Activated CD4-positive, alpha-beta T cell treated with anti-CD3 and anti-CD28 coated beads for 36 hours (primary cell): Measurements from ENCODE around the gene WFDC9. TPM values are rescaled to one million over a fixed set of nuclear protein-coding genes. Genes with fewer than 3 reads are reported as not detected.

Source experiments
- ATAC-seq: fragments of 200-7000 bp; cut with Tn5 transposase; one replicate; pipeline ENCODE4 v1.10.0; 2021; ENCODE audit warnings: mild to moderate bottlenecking, moderate library complexity
- CTCF ChIA-PET: fragments of 350-600 bp; sonication (Branson Sonifier 250); formaldehyde crosslinking; loops from one replicate; lab custom pipeline; 2021; ENCODE audit warnings: antibody characterized with exemption; lab: Charles Lee
- POLR2A ChIA-PET: fragments of 350-600 bp; sonication (Branson Sonifier 250); formaldehyde crosslinking; loops from one replicate; lab custom pipeline; 2021; ENCODE audit warnings: antibody characterized with exemption, inconsistent platforms; lab: Charles Lee
- DNase-seq: peaks from one replicate; pipeline ENCODE4 v3.0.0-alpha.2; 2020
- H3K27ac Mint-ChIP-seq: one replicate; pipeline ENCODE4 v1.8.0; 2021; ENCODE audit warnings: mixed read lengths
- H3K27me3 Mint-ChIP-seq: one replicate; pipeline ENCODE4 v1.8.0; 2021; ENCODE audit warnings: mixed read lengths
- H3K36me3 Mint-ChIP-seq: one replicate; pipeline ENCODE4 v1.8.0; 2021; ENCODE audit warnings: low read depth, mixed read lengths
- H3K4me1 Mint-ChIP-seq: one replicate; pipeline ENCODE4 v1.8.0; 2021; ENCODE audit warnings: mixed read lengths
- H3K4me3 Mint-ChIP-seq: one replicate; pipeline ENCODE4 v1.8.0; 2021; ENCODE audit warnings: mild to moderate bottlenecking, moderate library complexity, mixed read lengths
- H3K9me3 Mint-ChIP-seq: one replicate; pipeline ENCODE4 v1.8.0; 2021; ENCODE audit warnings: low read depth, mixed read lengths
- intact Hi-C, 2 experiments: fragments of 100-400 bp; cut with DNase I in 1 of 2; cut with micrococcal nuclease in 1 of 2; formaldehyde crosslinking; loops; one replicate each; pipeline versions ENCODE4 v1.14.2 to v1.15.1; 2022 to 2024; cut with DNase I, micrococcal nuclease
- total RNA-seq, 2 experiments: library from RNA; stranded (reverse); gene quantifications; one replicate each; pipeline ENCODE4 v1.2.3, GENCODE V29; 2021

Gene WFDC9
- total RNA-seq, 2 experiments from 2014 or later: not detected

DNA sequence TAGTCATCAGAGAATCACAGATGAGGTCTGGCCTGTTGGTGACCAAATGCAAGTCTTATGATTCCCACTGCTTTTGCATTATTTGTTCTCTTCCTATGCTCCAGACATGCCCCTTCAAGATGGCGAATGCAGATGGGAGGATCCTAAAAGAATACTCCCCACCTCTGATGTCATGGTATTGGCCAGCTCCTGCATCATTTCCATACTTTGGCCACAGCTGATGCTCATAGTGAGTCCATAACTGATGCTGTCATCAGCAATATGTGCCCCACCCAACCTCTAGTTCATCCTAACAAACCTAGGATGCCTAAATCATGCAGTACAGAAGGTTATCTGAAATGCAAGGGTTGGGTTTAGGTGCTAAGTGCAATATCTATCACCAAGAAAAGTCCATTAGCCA is 5.4 kb upstream of the WFDC9 start:
- DNase-seq: no peak
- peaks cover 17% of the 10 kb centered on the region for H3K27me3 Mint-ChIP-seq
- POLR2A ChIA-PET: no interaction called here
- H3K36me3 Mint-ChIP-seq: no peaks in the 10 kb centered on the region
- no peaks in the 10 kb centered on the region for H3K9me3 Mint-ChIP-seq
- H3K4me1 Mint-ChIP-seq: no peaks in the 10 kb centered on the region
- no peak overlapping the region for H3K27ac Mint-ChIP-seq
- intact Hi-C loops: no loop called here
- no peak for ATAC-seq
- H3K4me3 Mint-ChIP-seq: no peak overlapping the region
- CTCF ChIA-PET: no interaction called here

DNA sequence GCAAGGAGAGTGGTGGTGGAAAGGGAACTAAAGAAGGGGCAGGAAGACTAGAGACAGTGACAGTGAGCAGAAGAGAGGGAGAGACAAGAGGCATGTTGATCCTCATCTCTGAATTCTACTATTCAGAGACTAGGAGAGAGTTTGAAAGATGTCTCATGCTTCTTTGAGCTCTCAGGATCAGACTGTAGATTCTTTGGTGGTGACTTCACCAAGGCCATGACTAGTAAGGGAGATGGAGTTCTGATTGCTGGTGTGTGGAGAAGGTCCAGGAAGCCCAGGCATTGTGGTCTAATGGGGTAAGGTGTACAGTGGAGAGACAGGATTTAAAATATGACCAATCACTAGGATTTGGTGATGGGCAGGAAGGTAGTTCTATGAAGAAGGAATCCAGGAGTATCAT is 713 bp downstream of the WFDC9 start:
- no peaks in the 10 kb centered on the region for H3K36me3 Mint-ChIP-seq
- no peaks in the 10 kb centered on the region for H3K9me3 Mint-ChIP-seq
- CTCF ChIA-PET: interaction anchor here (0.5 to 5.3 kb wide), 8 partner anchors 12 to 392 kb away, joined by 3 to 44 read pairs (median 3); no protein-coding TSS in a partner anchor
- H3K27me3 Mint-ChIP-seq: peaks cover 34% of the 10 kb centered on the region
- intact Hi-C loops: no loop called here
- POLR2A ChIA-PET: no interaction called here
- H3K4me3 Mint-ChIP-seq: no peak overlapping the region
- peaks cover 4% of the 10 kb centered on the region for H3K4me1 Mint-ChIP-seq
- H3K27ac Mint-ChIP-seq: no peak overlapping the region
- no peak for ATAC-seq
- DNase-seq: no peak

DNA sequence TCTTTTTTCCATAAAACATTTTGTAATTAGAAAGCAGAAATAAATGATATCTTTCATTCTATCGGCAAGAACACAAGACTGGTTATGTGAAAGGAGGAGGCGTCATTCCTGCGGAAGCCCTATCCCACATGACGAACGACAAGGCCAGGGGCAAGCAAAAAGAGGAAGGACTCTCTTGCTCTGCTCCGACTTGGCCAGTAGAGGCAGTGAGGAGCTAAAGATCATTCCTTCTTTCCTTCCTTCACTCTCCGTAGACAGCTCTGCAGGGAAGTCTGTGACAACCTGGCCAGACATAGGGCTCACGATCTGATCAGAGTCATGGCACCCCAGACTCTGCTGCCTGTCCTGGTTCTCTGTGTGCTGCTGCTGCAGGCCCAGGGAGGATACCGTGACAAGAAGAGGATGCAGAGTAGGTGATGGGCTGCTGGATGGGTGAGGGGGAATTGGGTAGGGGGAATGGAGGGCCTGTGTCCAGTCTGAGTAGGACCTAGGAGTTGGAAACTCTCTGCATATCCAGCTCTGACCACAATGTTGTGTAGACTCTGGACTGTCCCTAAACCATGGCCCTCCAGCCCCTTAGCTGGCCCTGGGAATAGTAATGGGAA is 1.5 kb downstream of the WFDC9 start, which contains the start of gene WFDC10A:
TSS of gene WFDC10A (plus strand) at position 244 of the 605 bp plus-strand sequence. CDS start at position 319, 75 bp downstream.
- CTCF ChIA-PET: interaction anchor here (0.5 to 5.3 kb wide), 14 partner anchors 10 to 391 kb away, joined by 3 to 44 read pairs (median 3); no protein-coding TSS in a partner anchor
- Mint-ChIP-seq H3K36me3 (no peaks in the 10 kb centered on the region), H3K4me3 (no peak within 1 kb of the TSS), H3K27me3 (peaks cover 39% of the 10 kb centered on the region), H3K27ac (no peak within 1 kb of the TSS), H3K9me3 (peaks cover 4% of the 10 kb centered on the region), H3K4me1 (peaks cover 4% of the 10 kb centered on the region)
- POLR2A ChIA-PET: no interaction called here
- DNase-seq: peak; percentile 53
- intact Hi-C loops: loop anchor here (1.0 to 2.0 kb wide), 3 partner anchors 37 to 142 kb away; no protein-coding TSS in a partner anchor
- peak; percentile 91 for ATAC-seq

DNA sequence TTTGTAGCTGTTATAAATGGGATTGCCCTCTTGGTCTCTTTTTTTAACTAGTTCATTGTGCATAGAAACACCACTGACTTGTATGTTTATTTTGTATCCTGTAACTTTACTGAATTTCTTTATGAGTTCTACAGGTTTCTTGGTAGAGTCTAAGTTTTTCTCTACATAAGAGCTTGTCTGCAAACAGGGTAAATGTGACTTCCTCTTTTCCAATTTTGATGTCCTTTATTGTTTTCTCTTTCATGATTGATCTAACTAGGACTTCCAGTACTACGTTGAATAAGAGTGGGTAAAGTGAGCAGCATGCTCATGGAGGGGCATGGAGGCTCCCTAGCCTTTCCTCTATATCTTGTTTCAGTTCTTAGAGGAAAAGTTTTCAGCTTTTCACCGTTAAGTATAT is 4.5 kb downstream of the WFDC9 start:
- Mint-ChIP-seq H3K27ac (no peak overlapping the region), H3K36me3 (no peaks in the 10 kb centered on the region), H3K4me3 (no peak overlapping the region), H3K4me1 (peaks cover 4% of the 10 kb centered on the region), H3K9me3 (peaks cover 4% of the 10 kb centered on the region), H3K27me3 (peaks cover 34% of the 10 kb centered on the region)
- POLR2A ChIA-PET: no interaction called here
- CTCF ChIA-PET: interaction anchor here (0.7 to 5.3 kb wide), 3 partner anchors 15 to 144 kb away, joined by 3 to 44 read pairs (median 5); no protein-coding TSS in a partner anchor
- ATAC-seq (no peak), DNase-seq (no peak)
- intact Hi-C loops: no loop called here

DNA sequence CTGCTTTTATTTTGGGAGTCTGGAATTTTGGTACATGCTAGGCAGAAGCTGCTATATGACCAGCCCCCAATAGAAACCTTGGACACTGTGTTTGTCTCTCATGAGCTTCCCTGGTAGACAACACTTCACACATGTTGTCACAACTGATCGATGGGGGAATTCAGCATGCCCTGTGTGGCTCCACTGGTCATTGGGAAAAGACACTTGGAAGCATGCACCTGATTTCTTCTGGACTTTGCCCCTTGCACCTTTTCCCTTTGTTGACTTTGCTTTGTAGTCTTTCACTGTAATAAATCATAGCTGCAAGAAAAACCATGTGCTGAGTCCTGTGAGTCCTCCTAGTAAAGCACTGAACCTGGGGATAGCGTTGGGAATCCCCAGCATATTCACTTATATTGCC is 9.5 kb downstream of the WFDC9 start:
- no peak for ATAC-seq

DNA sequence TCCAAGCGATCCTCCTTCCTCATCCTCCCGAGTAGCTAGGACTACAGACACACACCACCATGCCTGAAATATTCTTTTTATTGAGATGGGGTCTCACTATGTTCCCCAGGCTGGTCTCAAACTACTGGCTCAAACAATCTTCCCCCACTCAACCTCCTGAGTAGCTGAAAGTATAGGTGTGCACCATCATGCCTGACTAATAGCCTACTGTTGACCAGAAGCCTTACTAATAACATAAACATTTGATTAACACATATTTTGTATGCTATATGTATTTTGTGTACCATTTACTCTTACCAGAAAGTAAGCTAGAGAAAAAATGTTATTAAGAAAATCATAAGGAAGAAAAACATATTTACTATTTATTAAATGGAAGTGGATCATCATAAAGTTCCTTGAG is 13.5 kb downstream of the WFDC9 start:
- POLR2A ChIA-PET: no interaction called here
- no peaks in the 10 kb centered on the region for H3K36me3 Mint-ChIP-seq
- intact Hi-C loops: no loop called here
- H3K9me3 Mint-ChIP-seq: no peaks in the 10 kb centered on the region
- no peak overlapping the region for H3K4me3 Mint-ChIP-seq
- H3K27ac Mint-ChIP-seq: no peak overlapping the region
- DNase-seq (no peak), ATAC-seq (no peak)
- H3K27me3 Mint-ChIP-seq: peaks cover 14% of the 10 kb centered on the region
- CTCF ChIA-PET: interaction anchor here (0.6 to 2.4 kb wide), 3 partner anchors 12 to 153 kb away, joined by 3 to 11 read pairs (median 4); partner anchors contain the start of gene WFDC10A
- no peaks in the 10 kb centered on the region for H3K4me1 Mint-ChIP-seq

More for the DNA sequence above, 9.5 kb downstream of the WFDC9 start:
- H3K4me1 Mint-ChIP-seq: no peaks in the 10 kb centered on the region
- CTCF ChIA-PET: no interaction called here
- H3K36me3 Mint-ChIP-seq: no peaks in the 10 kb centered on the region
- no peak overlapping the region for H3K27ac Mint-ChIP-seq
- peaks cover 16% of the 10 kb centered on the region for H3K27me3 Mint-ChIP-seq
- no peak for DNase-seq
- intact Hi-C loops: no loop called here
- POLR2A ChIA-PET: no interaction called here
- no peak overlapping the region for H3K4me3 Mint-ChIP-seq
- H3K9me3 Mint-ChIP-seq: peaks cover 4% of the 10 kb centered on the region

DNA sequence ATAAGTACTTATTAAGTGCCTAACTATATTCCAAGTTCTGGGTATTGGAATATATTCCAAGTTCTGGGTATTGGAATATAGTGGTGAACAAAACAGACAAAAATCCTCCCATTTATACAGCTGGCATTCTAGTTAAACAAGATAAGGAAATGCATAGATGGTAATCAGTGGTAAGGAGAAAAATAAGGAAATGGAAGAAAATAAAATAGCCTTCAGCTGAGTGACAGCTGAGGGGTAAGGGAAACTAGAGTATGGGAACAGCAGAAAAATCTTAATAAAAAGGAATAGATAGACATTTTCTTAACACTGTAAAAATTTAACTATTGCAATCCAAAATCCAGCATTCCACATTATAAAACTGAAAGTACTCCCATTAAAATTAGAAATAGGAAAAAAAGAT is 18.8 kb downstream of the WFDC9 start:
- intact Hi-C loops: no loop called here
- Mint-ChIP-seq H3K4me1 (peaks cover 19% of the 10 kb centered on the region), H3K36me3 (peaks cover 4% of the 10 kb centered on the region), H3K27ac (no peak overlapping the region), H3K27me3 (peaks cover 26% of the 10 kb centered on the region), H3K4me3 (no peak overlapping the region), H3K9me3 (peaks cover 11% of the 10 kb centered on the region)
- POLR2A ChIA-PET: no interaction called here
- CTCF ChIA-PET: no interaction called here
- DNase-seq (no peak), ATAC-seq (no peak)

DNA sequence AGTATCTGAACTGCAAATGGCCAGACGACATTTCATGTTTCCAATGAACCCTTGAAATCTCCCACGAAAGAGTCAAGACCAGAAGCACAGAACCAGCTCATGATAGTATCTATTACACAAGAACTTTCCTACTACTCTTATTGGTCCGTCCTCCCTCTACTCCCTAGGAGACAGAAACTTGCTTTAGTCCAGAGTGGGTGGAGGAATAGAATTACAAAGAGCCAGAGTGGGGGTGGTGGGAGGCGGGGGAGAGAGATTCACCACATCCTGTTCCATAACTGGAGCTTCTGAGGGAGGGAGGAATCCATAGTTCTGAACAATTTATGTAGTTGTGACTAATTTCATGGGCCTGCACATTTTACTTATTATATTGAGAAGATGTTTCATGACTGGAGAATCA is 20.0 kb downstream of the WFDC9 start:
- Mint-ChIP-seq H3K36me3 (peaks cover 4% of the 10 kb centered on the region), H3K9me3 (peaks cover 16% of the 10 kb centered on the region), H3K27ac (peak overlapping the region; percentile 47), H3K4me1 (peaks cover 23% of the 10 kb centered on the region), H3K4me3 (no peak overlapping the region), H3K27me3 (peaks cover 26% of the 10 kb centered on the region)
- ATAC-seq: peak; percentile 93
- DNase-seq: peak; percentile 79
- POLR2A ChIA-PET: interaction anchor here (1.2 kb wide), 1 partner anchor 160 kb away, joined by 14 read pairs; no protein-coding TSS in a partner anchor
- intact Hi-C loops: loop anchor here (1.0 to 2.0 kb wide), 4 partner anchors 141 to 205 kb away; partner anchors contain the start of gene UBE2C (in 1 of the 2)
- CTCF ChIA-PET: interaction anchor here (0.5 to 1.2 kb wide), 5 partner anchors 13 to 129 kb away, joined by 3 to 5 read pairs (median 3); no protein-coding TSS in a partner anchor

DNA sequence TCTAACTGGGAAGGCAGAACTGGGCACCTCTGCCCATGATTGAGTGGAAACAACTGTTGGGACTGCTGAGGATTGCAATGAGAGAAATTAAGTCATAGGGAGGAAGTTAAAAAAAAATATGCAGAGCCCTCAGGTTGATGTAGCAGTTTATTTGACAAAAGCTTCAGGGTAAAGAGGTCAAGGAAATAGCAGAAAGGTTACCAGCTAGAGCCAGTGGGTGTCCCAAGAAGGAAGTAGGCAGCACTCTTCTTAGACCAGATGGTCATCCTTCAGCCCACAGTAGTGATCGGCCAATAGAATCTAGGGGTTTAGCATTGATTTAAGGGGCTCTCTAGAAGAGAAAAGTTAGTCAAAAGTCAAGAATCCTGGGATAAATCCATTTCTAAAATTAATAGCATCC is 23.3 kb downstream of the WFDC9 start:
- H3K27ac Mint-ChIP-seq: no peak overlapping the region
- peaks cover 19% of the 10 kb centered on the region for H3K27me3 Mint-ChIP-seq
- H3K36me3 Mint-ChIP-seq: peaks cover 4% of the 10 kb centered on the region
- no peak for ATAC-seq
- H3K4me1 Mint-ChIP-seq: peaks cover 25% of the 10 kb centered on the region
- ChIA-PET CTCF (no interaction called here), POLR2A (no interaction called here)
- no peak overlapping the region for H3K4me3 Mint-ChIP-seq
- DNase-seq: no peak
- intact Hi-C loops: no loop called here
- peaks cover 23% of the 10 kb centered on the region for H3K9me3 Mint-ChIP-seq

DNA sequence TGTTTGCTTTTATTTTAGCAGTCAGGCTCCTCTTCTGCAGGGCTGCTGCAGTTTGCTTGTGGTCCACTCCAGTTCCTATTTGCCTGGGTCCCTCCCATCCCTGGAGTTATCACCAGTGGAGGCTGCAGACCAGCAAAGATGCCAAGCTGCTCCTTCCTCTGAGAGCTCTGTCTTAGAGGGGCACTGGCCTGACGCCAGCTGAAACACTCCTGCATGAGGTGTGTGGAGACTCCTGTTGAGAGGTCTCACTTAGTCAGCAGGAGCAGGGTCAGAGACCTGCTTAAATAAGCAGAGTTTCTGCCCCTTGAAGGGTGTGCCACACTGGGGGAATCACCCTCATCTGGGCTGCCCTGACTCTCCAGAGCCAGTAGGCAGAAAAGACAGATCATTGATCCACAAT is 35.8 kb downstream of the WFDC9 start:
- Mint-ChIP-seq H3K4me3 (no peak overlapping the region), H3K27me3 (peaks cover 32% of the 10 kb centered on the region), H3K27ac (no peak overlapping the region), H3K4me1 (no peaks in the 10 kb centered on the region), H3K36me3 (no peaks in the 10 kb centered on the region), H3K9me3 (no peaks in the 10 kb centered on the region)
- intact Hi-C loops: no loop called here
- ChIA-PET CTCF (interaction anchor here (1.5 to 3.8 kb wide), 2 partner anchors 35 to 176 kb away, joined by 3 to 44 read pairs; partner anchors contain the start of gene WFDC10A), POLR2A (no interaction called here)
- DNase-seq: no peak
- no peak for ATAC-seq

DNA sequence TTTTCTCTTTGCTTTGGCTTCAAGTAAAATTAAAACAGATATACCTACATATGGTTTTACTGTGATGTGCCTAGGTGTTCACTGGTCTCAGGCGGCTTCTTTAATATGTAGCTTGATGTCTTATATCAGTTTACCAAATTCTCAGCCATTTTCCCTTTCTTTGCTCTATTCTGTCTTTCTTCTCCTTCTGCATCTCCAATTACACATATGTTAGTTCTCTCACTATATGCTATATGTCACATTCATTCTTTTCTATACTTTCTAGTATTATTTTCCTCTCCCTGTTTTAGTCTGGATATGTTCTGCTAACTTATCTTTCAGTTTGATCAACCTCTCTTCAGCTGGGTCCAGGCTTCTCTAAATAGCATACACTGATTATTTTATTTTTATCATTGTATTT is 37.6 kb downstream of the WFDC9 start:
- intact Hi-C loops: loop anchor here in 1 of 2 experiments (2.0 kb wide), 1 partner anchor 35 kb away; the partner anchor contains the start of gene WFDC10A
- ATAC-seq (no peak), DNase-seq (no peak)
- Mint-ChIP-seq H3K4me1 (no peaks in the 10 kb centered on the region), H3K36me3 (no peaks in the 10 kb centered on the region), H3K4me3 (no peak overlapping the region), H3K27ac (no peak overlapping the region), H3K27me3 (peaks cover 29% of the 10 kb centered on the region), H3K9me3 (no peaks in the 10 kb centered on the region)
- ChIA-PET POLR2A (no interaction called here), CTCF (interaction anchor here (0.6 to 3.8 kb wide), 5 partner anchors 16 to 178 kb away, joined by 3 to 44 read pairs (median 3); partner anchors contain the start of gene WFDC10A)
